Activated naive CD4-positive, alpha-beta T cell treated with anti-CD3 and anti-CD28 coated beads for 36 hours (primary cell): Measurements from ENCODE around the gene CDKL2. TPM values are rescaled to one million over a fixed set of nuclear protein-coding genes. Genes with fewer than 3 reads are reported as not detected.

Experiments
- CTCF ChIA-PET: fragments of 350-600 bp; sonication (Branson Sonifier 250); formaldehyde crosslinking; loops from one replicate; lab custom pipeline; 2021; ENCODE audit warnings: antibody characterized with exemption; lab: Charles Lee
- DNase-seq: peaks from one replicate; pipeline ENCODE4 v3.0.0-alpha.2; 2020
- H3K27ac Mint-ChIP-seq: one replicate; pipeline ENCODE4 v1.8.0; 2021; ENCODE audit warnings: mild to moderate bottlenecking, mixed read lengths
- H3K27me3 Mint-ChIP-seq: one replicate; pipeline ENCODE4 v1.8.0; 2021; ENCODE audit warnings: low read depth, mixed read lengths
- H3K36me3 Mint-ChIP-seq: one replicate; pipeline ENCODE4 v1.8.0; 2021; ENCODE audit warnings: low read depth, mixed read lengths
- H3K4me1 Mint-ChIP-seq: one replicate; pipeline ENCODE4 v1.8.0; 2021; ENCODE audit warnings: low read depth, mixed read lengths
- H3K4me3 Mint-ChIP-seq: one replicate; pipeline ENCODE4 v1.8.0; 2021; ENCODE audit warnings: mild to moderate bottlenecking, moderate library complexity, mixed read lengths
- H3K9me3 Mint-ChIP-seq: one replicate; pipeline ENCODE4 v1.8.0; 2021; ENCODE audit warnings: mixed read lengths
- intact Hi-C: fragments of 100-400 bp; cut with micrococcal nuclease; formaldehyde crosslinking; loops from one replicate; pipeline ENCODE4 v1.15.1; 2023
- total RNA-seq, 2 experiments: library from RNA; stranded (reverse); gene quantifications; one replicate each; pipeline ENCODE4 v1.2.3, GENCODE V29; 2021

CDKL2 gene
- total RNA-seq, 2 experiments from 2014 or later, result 0.79 to 1.2 TPM

GRCh38 chr4:75596061-75596460 is 34.3 kb downstream of the CDKL2 start:
- no peaks in the 10 kb centered on the region for H3K9me3 Mint-ChIP-seq
- no peak overlapping the region for H3K27ac Mint-ChIP-seq
- no peaks in the 10 kb centered on the region for H3K36me3 Mint-ChIP-seq
- H3K4me1 Mint-ChIP-seq, result no peaks in the 10 kb centered on the region
- H3K4me3 Mint-ChIP-seq, result no peak overlapping the region
- CTCF ChIA-PET, result no interaction called here
- H3K27me3 Mint-ChIP-seq, result no peaks in the 10 kb centered on the region
- DNase-seq, result no peak
- intact Hi-C loops, result no loop called here

GRCh38 chr4:75593393-75593792 is 36.9 kb downstream of the CDKL2 start:
- no peaks in the 10 kb centered on the region for H3K36me3 Mint-ChIP-seq
- no peak for DNase-seq
- CTCF ChIA-PET, result interaction anchor here (0.5 to 1.4 kb wide), 2 partner anchors 10 to 231 kb away, joined by 4 read pairs; no protein-coding TSS in a partner anchor
- no peaks in the 10 kb centered on the region for H3K4me1 Mint-ChIP-seq
- H3K4me3 Mint-ChIP-seq, result no peak overlapping the region
- intact Hi-C loops, result no loop called here
- H3K27me3 Mint-ChIP-seq, result no peaks in the 10 kb centered on the region
- H3K9me3 Mint-ChIP-seq, result no peaks in the 10 kb centered on the region
- no peak overlapping the region for H3K27ac Mint-ChIP-seq

GRCh38 chr4:75584067-75584466 is 46.3 kb downstream of the CDKL2 start:
- CTCF ChIA-PET, result interaction anchor here (1.2 kb wide), 1 partner anchor 16 kb away, joined by 3 read pairs; no protein-coding TSS in a partner anchor
- Mint-ChIP-seq H3K27me3 (peaks cover 6% of the 10 kb centered on the region), H3K27ac (no peak overlapping the region), H3K4me3 (no peak overlapping the region), H3K4me1 (no peaks in the 10 kb centered on the region), H3K36me3 (no peaks in the 10 kb centered on the region), H3K9me3 (no peaks in the 10 kb centered on the region)
- intact Hi-C loops, result no loop called here
- DNase-seq, result no peak

- CTCF ChIA-PET, result interaction anchor here (1.6 kb wide), 1 partner anchor 281 kb away, joined by 4 read pairs; no protein-coding TSS in a partner anchor
- Mint-ChIP-seq H3K9me3 (no peaks in the 10 kb centered on the region), H3K4me3 (no peak overlapping the region), H3K36me3 (no peaks in the 10 kb centered on the region), H3K27ac (no peak overlapping the region), H3K27me3 (peaks cover 3% of the 10 kb centered on the region), H3K4me1 (no peaks in the 10 kb centered on the region)
- intact Hi-C loops, result no loop called here
- no peak for DNase-seq
Observed at GRCh38 chr4:75567725-75568124, 62.6 kb downstream of the CDKL2 start.

- DNase-seq, result no peak
- CTCF ChIA-PET, result interaction anchor here (1.6 kb wide), 1 partner anchor 281 kb away, joined by 4 read pairs; no protein-coding TSS in a partner anchor
- Mint-ChIP-seq H3K4me3 (no peak overlapping the region), H3K36me3 (no peaks in the 10 kb centered on the region), H3K27ac (no peak overlapping the region), H3K9me3 (no peaks in the 10 kb centered on the region), H3K4me1 (no peaks in the 10 kb centered on the region), H3K27me3 (peaks cover 4% of the 10 kb centered on the region)
- intact Hi-C loops, result no loop called here
Observed at GRCh38 chr4:75566911-75567310, 63.4 kb downstream of the CDKL2 start.

GRCh38 chr4:75565481-75565880 is 64.8 kb downstream of the CDKL2 start:
- Mint-ChIP-seq H3K27me3 (peaks cover 7% of the 10 kb centered on the region), H3K9me3 (no peaks in the 10 kb centered on the region), H3K36me3 (no peaks in the 10 kb centered on the region), H3K4me1 (no peaks in the 10 kb centered on the region), H3K4me3 (no peak overlapping the region), H3K27ac (no peak overlapping the region)
- no peak for DNase-seq
- intact Hi-C loops, result no loop called here
- CTCF ChIA-PET, result no interaction called here

GRCh38 chr4:75564023-75564422 is 66.3 kb downstream of the CDKL2 start:
- no peaks in the 10 kb centered on the region for H3K36me3 Mint-ChIP-seq
- DNase-seq, result no peak
- no peaks in the 10 kb centered on the region for H3K4me1 Mint-ChIP-seq
- no peak overlapping the region for H3K27ac Mint-ChIP-seq
- CTCF ChIA-PET, result interaction anchor here (0.6 kb wide), 1 partner anchor 372 kb away, joined by 3 read pairs; no protein-coding TSS in a partner anchor
- H3K4me3 Mint-ChIP-seq, result no peak overlapping the region
- H3K9me3 Mint-ChIP-seq, result no peaks in the 10 kb centered on the region
- H3K27me3 Mint-ChIP-seq, result peaks cover 8% of the 10 kb centered on the region
- intact Hi-C loops, result no loop called here

- intact Hi-C loops, result no loop called here
- Mint-ChIP-seq H3K36me3 (no peaks in the 10 kb centered on the region), H3K27me3 (peaks cover 8% of the 10 kb centered on the region), H3K4me3 (no peak overlapping the region), H3K27ac (no peak overlapping the region), H3K4me1 (no peaks in the 10 kb centered on the region), H3K9me3 (no peaks in the 10 kb centered on the region)
- CTCF ChIA-PET, result no interaction called here
- DNase-seq, result no peak
Observed at GRCh38 chr4:75561789-75562188, 68.5 kb downstream of the CDKL2 start.

- no peak for DNase-seq
- Mint-ChIP-seq H3K27ac (no peak overlapping the region), H3K4me3 (no peak overlapping the region), H3K36me3 (no peaks in the 10 kb centered on the region), H3K9me3 (no peaks in the 10 kb centered on the region), H3K4me1 (no peaks in the 10 kb centered on the region), H3K27me3 (peaks cover 5% of the 10 kb centered on the region)
- CTCF ChIA-PET, result interaction anchor here (0.5 to 0.7 kb wide), 3 partner anchors 44 to 290 kb away, joined by 3 to 6 read pairs (median 3); no protein-coding TSS in a partner anchor
- intact Hi-C loops, result no loop called here
Observed at GRCh38 chr4:75557696-75558095, 72.6 kb downstream of the CDKL2 start.

GRCh38 chr4:75555294-75556164 is 74.8 kb downstream of the CDKL2 start, which contains the start of gene ODAPH:
Gene ODAPH, plus strand, starts transcription at chr4:75556066. Its CDS starts 17 bp downstream, at chr4:75556083.
- no peak within 1 kb of the TSS for H3K4me3 Mint-ChIP-seq
- intact Hi-C loops, result no loop called here
- no peaks in the 10 kb centered on the region for H3K36me3 Mint-ChIP-seq
- no peaks in the 10 kb centered on the region for H3K4me1 Mint-ChIP-seq
- no peak within 1 kb of the TSS for H3K27ac Mint-ChIP-seq
- no peaks in the 10 kb centered on the region for H3K9me3 Mint-ChIP-seq
- CTCF ChIA-PET, result no interaction called here
- DNase-seq, result no peak
- H3K27me3 Mint-ChIP-seq, result peaks cover 2% of the 10 kb centered on the region

GRCh38 chr4:75552452-75552851 is 77.9 kb downstream of the CDKL2 start:
- Mint-ChIP-seq H3K27ac (no peak overlapping the region), H3K27me3 (no peaks in the 10 kb centered on the region), H3K36me3 (no peaks in the 10 kb centered on the region), H3K9me3 (no peaks in the 10 kb centered on the region), H3K4me1 (no peaks in the 10 kb centered on the region), H3K4me3 (no peak overlapping the region)
- no peak for DNase-seq
- intact Hi-C loops, result no loop called here
- CTCF ChIA-PET, result no interaction called here

GRCh38 chr4:75549019-75549418 is 81.3 kb downstream of the CDKL2 start:
- H3K27me3 Mint-ChIP-seq, result no peaks in the 10 kb centered on the region
- intact Hi-C loops, result no loop called here

More at GRCh38 chr4:75549019-75549418, 81.3 kb downstream of the CDKL2 start:
- H3K36me3 Mint-ChIP-seq, result peaks cover 2% of the 10 kb centered on the region
- no peaks in the 10 kb centered on the region for H3K4me1 Mint-ChIP-seq
- H3K9me3 Mint-ChIP-seq, result no peaks in the 10 kb centered on the region
- H3K27ac Mint-ChIP-seq, result no peak overlapping the region
- CTCF ChIA-PET, result no interaction called here
- no peak for DNase-seq
- H3K4me3 Mint-ChIP-seq, result no peak overlapping the region
